Measurements from ENCODE around the gene RPL10A.

- no peak for TF ChIP-seq SIN3A (IDR thresholded peaks at IDR 0.05; ENCODE audit: borderline replicate concordance, low read depth, low read length)
- no peak for TF ChIP-seq CTCF (IDR thresholded peaks at IDR 0.05)
- TF ChIP-seq NFIC (IDR thresholded peaks at IDR 0.05; ENCODE audit: borderline replicate concordance) = no peak
- no peak for TF ChIP-seq EP300 (IDR thresholded peaks at IDR 0.05; ENCODE audit: borderline replicate concordance in 1 of 2, low read depth in 1 of 2, low read length in 1 of 2)
- no peak for TF ChIP-seq SMC3 (IDR thresholded peaks at IDR 0.05; ENCODE audit: low read depth, low read length)
- no peak for TF ChIP-seq POLR2AphosphoS5 (IDR thresholded peaks at IDR 0.05; ENCODE audit: low read depth, low read length)
- no peak for TF ChIP-seq YY1 (IDR thresholded peaks at IDR 0.05; ENCODE audit: low read depth)
- no peak for TF ChIP-seq FOXJ3 (CRISPR knock-in tag; IDR thresholded peaks at IDR 0.05)
- TF ChIP-seq TCF12 (IDR thresholded peaks at IDR 0.05) = no peak
- TF ChIP-seq EZH2phosphoT487 (IDR thresholded peaks at IDR 0.05; ENCODE audit: borderline replicate concordance, low read depth) = no peak
- TF ChIP-seq MEF2A (IDR thresholded peaks at IDR 0.05; ENCODE audit: borderline replicate concordance, low read depth) = no peak
- no peak for TF ChIP-seq NRF1 (IDR thresholded peaks at IDR 0.05; ENCODE audit: low read depth, low read length)
- TF ChIP-seq REST (IDR thresholded peaks at IDR 0.05; ENCODE audit: low read depth, low read length) = no peak
- no peak for TF ChIP-seq TAF1 (IDR thresholded peaks at IDR 0.05; ENCODE audit: borderline replicate concordance, low read depth, low read length)
Measured at GRCh38 chr6:35514587-35514986, 46.4 kb downstream of the RPL10A start.

All from SK-N-SH (cell line).